ENCODE data around the gene CBLB.

The CBLB gene

DNA sequence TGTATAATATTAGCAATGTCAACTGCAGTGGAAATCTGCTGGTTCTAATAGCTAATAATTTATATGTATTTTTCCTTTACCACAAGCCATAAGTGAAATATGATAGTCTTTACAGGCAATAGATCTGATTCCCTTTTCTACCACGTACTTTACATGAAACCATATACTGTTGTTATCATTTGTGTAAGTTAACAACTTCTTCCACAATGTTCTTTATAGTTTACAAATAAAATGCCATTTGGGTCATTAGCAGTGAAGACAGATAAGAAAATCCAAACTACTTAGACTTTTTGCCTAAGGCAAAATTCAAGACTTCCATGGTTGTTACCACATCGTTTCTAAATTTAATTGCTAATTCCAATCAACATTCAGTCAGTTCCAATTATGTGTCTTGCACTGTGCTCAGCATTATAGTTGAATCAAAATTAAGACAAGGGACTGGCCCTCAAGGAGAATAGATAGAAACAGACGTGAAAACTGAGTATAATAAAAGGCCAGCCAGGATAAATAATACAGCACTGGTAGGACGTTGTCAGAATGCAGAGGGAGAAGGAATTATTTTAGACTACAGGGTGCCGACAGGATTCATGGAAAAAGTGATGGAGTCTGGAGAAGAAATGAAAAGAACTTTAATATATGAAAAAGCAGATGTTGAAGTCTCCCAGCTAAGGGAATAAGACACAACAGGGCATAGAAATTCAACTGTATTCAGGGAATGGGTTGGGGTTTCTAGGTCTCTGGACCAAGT, 252.3 kb downstream of the CBLB start:
- Mint-ChIP-seq H3K27ac (no peak overlapping the region), H3K36me3 (ENCODE audit: low read depth) (no peaks in the 10 kb centered on the region), H3K4me3 (no peak overlapping the region), H3K4me1 (ENCODE audit: low read depth) (no peaks in the 10 kb centered on the region), H3K9me3 (no peaks in the 10 kb centered on the region), H3K27me3 (no peaks in the 10 kb centered on the region)
- intact Hi-C loops (cut with micrococcal nuclease), result no loop called here

DNA sequence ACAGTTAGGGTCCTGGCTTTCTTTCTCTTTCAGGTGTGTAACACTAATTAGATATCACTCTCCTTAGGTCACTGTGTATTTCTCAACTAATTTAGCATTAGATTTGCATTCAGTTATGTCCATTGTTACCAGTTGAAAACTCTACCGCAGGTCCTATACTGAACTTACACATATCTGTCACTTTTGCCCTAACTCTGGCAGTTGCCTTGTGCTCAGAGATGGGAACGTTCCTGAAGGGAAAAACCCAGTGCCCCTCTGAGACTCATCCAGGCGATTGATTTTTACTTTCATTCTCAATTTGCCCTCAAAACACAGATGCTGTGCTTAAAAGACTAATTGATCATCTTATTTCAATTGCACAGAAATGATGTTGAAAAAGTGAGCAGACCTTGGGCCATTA, 253.0 kb downstream of the CBLB start:
- no peaks in the 10 kb centered on the region for H3K4me1 Mint-ChIP-seq (ENCODE audit: low read depth)
- H3K27ac Mint-ChIP-seq, result no peak overlapping the region
- no peaks in the 10 kb centered on the region for H3K36me3 Mint-ChIP-seq (ENCODE audit: low read depth)
- no peaks in the 10 kb centered on the region for H3K9me3 Mint-ChIP-seq
- intact Hi-C loops (cut with micrococcal nuclease), result no loop called here
- no peak overlapping the region for H3K4me3 Mint-ChIP-seq
- H3K27me3 Mint-ChIP-seq, result no peaks in the 10 kb centered on the region

DNA sequence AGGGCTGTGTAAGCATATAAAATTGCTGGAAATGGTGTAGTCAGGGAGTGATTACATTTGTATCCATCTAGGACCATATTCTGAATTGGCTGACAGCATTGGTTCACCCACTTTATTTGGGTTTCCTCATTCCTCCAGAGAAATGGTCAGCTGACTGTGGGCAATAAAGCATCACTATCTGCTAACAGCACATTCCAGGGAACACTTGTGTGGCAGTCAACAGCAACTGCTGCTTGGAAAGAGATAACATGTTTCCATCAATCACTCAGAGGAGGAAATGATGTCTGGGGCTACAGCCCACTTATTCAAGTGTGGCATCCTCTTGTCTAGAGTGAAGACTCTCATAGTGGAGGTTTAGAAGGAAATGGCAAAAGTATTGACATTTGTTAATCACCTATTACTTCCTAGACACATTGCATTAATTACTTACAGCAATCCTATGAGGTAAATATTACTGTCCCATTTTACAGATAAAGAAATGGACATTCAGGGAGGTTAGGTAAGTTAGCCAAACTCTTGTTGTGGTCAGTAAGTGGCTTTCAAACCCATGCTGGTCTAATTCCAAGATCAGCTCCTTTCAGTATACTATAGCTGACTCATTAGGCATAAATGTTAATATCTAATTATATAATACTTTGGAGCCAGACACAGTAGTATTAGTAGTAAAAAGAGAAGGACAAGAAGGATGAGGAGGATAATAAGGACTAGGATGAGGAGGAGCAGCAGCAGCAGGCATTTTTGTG, 254.4 kb downstream of the CBLB start:
- no peak overlapping the region for H3K4me3 Mint-ChIP-seq
- H3K9me3 Mint-ChIP-seq, result no peaks in the 10 kb centered on the region
- no peaks in the 10 kb centered on the region for H3K36me3 Mint-ChIP-seq (ENCODE audit: low read depth)
- intact Hi-C loops (cut with micrococcal nuclease), result no loop called here
- no peaks in the 10 kb centered on the region for H3K27me3 Mint-ChIP-seq
- H3K27ac Mint-ChIP-seq, result no peak overlapping the region
- H3K4me1 Mint-ChIP-seq (ENCODE audit: low read depth), result no peaks in the 10 kb centered on the region

DNA sequence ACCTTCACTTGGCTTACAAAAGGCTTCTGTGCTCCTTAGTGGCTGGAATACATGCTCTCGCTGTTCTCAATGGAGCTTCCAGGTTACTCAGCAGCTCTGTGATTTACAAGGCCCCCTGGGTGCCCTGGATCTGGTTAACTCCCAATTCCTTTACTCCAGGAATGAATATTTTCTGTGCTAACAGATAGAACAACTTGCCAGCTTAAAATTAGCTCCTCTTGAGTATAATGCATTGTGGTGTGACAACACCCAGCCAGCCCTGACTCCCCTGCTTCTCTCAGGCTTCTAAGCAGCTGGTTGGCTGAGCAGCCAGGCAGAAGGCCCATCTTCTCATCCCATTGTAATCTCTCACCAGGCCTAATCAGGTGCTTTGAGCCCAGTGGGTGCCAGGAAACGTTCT, 255.7 kb downstream of the CBLB start:
- H3K4me1 Mint-ChIP-seq (ENCODE audit: low read depth), result no peaks in the 10 kb centered on the region
- H3K9me3 Mint-ChIP-seq, result no peaks in the 10 kb centered on the region
- no peaks in the 10 kb centered on the region for H3K27me3 Mint-ChIP-seq
- H3K27ac Mint-ChIP-seq, result no peak overlapping the region
- H3K36me3 Mint-ChIP-seq (ENCODE audit: low read depth), result no peaks in the 10 kb centered on the region
- H3K4me3 Mint-ChIP-seq, result no peak overlapping the region
- intact Hi-C loops (cut with micrococcal nuclease), result no loop called here

DNA sequence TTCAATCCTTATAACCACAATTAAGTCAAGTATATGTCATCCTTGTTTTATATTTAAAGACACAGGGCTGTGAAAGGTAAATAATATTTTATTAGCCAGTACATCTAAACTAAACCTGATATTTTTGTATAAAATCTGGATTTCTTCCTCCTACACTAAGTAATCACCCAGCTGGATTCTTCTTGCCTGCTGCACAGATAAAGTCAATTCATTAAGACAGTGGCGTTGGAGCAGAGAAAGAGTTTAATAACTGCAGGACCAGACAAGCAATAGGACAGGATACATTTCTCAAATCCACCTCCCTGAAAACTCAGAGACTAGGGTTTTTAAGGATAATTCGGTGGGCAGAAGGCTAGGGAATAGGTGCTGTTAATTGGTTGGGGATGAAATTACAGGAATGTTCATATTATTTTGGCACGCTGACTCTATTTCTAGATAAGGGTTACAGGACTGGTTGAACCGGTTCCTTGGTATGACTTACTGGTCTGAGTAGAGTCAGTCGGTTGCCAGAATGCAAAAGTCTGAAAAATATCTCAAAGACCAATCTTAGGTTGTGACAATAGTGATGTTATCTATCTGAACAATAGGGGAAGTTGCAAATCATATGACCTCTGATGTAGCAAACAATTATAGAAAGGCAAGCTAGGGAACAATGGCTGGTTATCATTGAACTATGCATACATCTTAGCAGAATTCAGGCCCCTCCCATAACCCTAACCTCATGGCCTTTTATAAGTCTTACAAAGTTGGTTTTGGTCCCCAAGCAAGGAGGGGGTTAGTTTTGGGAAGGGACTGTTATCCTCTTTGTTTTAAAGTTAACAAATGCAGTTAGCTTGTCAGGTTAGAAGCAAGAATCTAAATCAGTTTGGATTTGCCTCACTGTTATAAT, 257.3 kb downstream of the CBLB start:
- Mint-ChIP-seq H3K9me3 (no peaks in the 10 kb centered on the region), H3K36me3 (ENCODE audit: low read depth) (no peaks in the 10 kb centered on the region), H3K4me1 (ENCODE audit: low read depth) (no peaks in the 10 kb centered on the region), H3K27ac (no peak overlapping the region), H3K4me3 (no peak overlapping the region), H3K27me3 (no peaks in the 10 kb centered on the region)
- intact Hi-C loops (cut with micrococcal nuclease), result no loop called here

DNA sequence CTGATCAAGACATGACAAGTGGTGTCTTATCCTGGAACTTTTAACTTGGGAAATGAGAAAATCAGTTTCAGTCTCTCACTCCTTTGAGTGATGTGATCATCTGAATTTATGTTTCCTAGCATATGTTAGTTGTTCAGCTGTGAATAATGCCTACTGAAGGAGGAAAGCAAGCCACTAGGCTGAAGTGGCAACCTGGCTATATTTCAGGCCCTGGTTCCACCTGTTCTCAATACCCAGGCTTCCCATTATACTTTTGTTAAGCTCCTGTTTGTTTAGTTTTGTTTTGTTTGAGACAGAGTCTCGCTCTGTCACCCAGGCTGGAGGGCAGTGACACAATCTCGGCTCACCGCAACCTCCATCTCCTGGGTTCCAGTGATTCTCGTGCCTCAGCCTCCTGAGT, 258.3 kb downstream of the CBLB start:
- intact Hi-C loops (cut with micrococcal nuclease), result no loop called here
- Mint-ChIP-seq H3K27me3 (no peaks in the 10 kb centered on the region), H3K4me3 (no peak overlapping the region), H3K27ac (no peak overlapping the region), H3K4me1 (ENCODE audit: low read depth) (no peaks in the 10 kb centered on the region), H3K36me3 (ENCODE audit: low read depth) (no peaks in the 10 kb centered on the region), H3K9me3 (no peaks in the 10 kb centered on the region)

DNA sequence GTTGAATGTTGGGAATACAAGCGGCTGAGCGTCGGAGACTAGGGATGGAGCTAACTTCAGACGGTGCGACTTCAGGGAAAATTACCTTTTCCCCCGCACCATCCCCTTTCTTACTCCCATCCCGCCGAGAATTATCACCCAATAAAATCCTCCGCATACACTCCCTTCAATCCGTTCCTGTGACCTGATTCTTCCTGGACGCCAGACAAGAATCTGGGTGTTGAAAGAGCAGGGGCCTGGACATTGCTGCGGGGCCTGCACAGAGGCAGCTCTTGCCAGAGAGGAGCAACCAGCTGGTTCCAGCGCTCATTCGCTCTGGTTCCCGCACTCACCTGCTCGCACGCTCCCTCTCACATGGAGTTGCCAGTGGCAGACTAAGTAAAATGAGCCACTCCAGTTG, 260.2 kb downstream of the CBLB start:
- Mint-ChIP-seq H3K9me3 (no peaks in the 10 kb centered on the region), H3K4me1 (ENCODE audit: low read depth) (no peaks in the 10 kb centered on the region), H3K4me3 (no peak overlapping the region), H3K36me3 (ENCODE audit: low read depth) (no peaks in the 10 kb centered on the region), H3K27ac (no peak overlapping the region), H3K27me3 (no peaks in the 10 kb centered on the region)
- intact Hi-C loops (cut with micrococcal nuclease), result no loop called here

DNA sequence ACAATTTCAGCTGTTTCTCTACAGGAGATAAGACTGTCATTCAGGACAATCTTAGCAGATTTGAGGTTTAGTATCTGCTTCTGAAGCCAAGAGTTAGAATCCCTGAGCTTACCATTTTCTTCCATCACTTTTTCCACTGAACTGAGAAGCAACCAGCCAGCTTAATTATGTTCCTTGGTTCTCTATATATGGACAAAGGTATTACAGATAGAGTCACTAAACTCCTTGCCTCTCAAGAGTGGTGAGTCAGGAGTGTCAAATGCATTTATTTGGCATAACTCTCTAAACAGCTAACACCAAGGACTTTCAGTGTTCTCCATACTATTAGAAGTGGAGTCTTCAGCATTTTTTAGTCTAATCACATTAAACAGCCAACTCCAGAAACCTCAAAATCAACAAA, 262.8 kb downstream of the CBLB start:
- Mint-ChIP-seq H3K27me3 (no peaks in the 10 kb centered on the region), H3K36me3 (ENCODE audit: low read depth) (no peaks in the 10 kb centered on the region), H3K27ac (no peak overlapping the region), H3K4me1 (ENCODE audit: low read depth) (no peaks in the 10 kb centered on the region), H3K4me3 (no peak overlapping the region), H3K9me3 (no peaks in the 10 kb centered on the region)
- intact Hi-C loops (cut with micrococcal nuclease), result no loop called here
